GM23338 (cell line): ENCODE measurements around the gene SLC12A7. TPM values are rescaled to one million over a fixed set of nuclear protein-coding genes. Genes with fewer than 3 reads are reported as not detected.

ENCODE experiments used
- ATAC-seq: fragments of 200-7000 bp; cut with Tn5 transposase; 3 replicates; pipeline ENCODE4 v1.9.1; 2020
- DNase-seq: peaks from one replicate; pipeline ENCODE4 v3.0.0-alpha.2; 2015; ENCODE audit warnings: low spot score
- H2AFZ ChIP-seq: fragments of 200-600 bp; sonication (generic); 2 replicates; pipeline ENCODE4 v1.8.0; 2016; ENCODE audit warnings: antibody characterized with exemption, mild to moderate bottlenecking, moderate library complexity
- H3F3A ChIP-seq: fragments of 200-600 bp; sonication (generic); replicated peaks from 2 replicates; pipeline ENCODE4 v1.8.0; 2017; ENCODE audit warnings: antibody characterized with exemption, mixed run types, low read depth
- H3K27ac ChIP-seq: fragments of 200-600 bp; sonication (generic); 2 replicates; pipeline ENCODE4 v1.6.1; 2016; ENCODE audit warnings: low read depth
- H3K27me3 ChIP-seq: fragments of 200-600 bp; sonication (generic); 2 replicates; pipeline ENCODE4 v1.8.0; 2016; ENCODE audit warnings: mild to moderate bottlenecking, mixed run types, moderate library complexity; ENCODE audit not compliant: insufficient read depth
- H3K36me3 ChIP-seq: fragments of 200-600 bp; sonication (generic); 2 replicates; pipeline ENCODE4 v1.8.0; 2016; ENCODE audit warnings: mild to moderate bottlenecking; ENCODE audit not compliant: insufficient read depth
- H3K4me1 ChIP-seq: fragments of 200-600 bp; sonication (generic); 2 replicates; pipeline ENCODE4 v1.8.0; 2016; ENCODE audit warnings: mild to moderate bottlenecking, moderate library complexity; ENCODE audit not compliant: insufficient read depth
- H3K4me2 ChIP-seq: fragments of 200-600 bp; sonication (generic); 2 replicates; pipeline ENCODE4 v1.7.1; 2017; ENCODE audit warnings: mixed run types
- H3K4me3 ChIP-seq: fragments of 200-600 bp; sonication (generic); 2 replicates; pipeline ENCODE4 v1.6.1; 2016; ENCODE audit warnings: mixed run types
- H3K79me2 ChIP-seq: fragments of 200-600 bp; sonication (generic); replicated peaks from 2 replicates; pipeline ENCODE4 v1.8.0; 2017; ENCODE audit warnings: mild to moderate bottlenecking; ENCODE audit not compliant: insufficient read depth
- H3K9me2 ChIP-seq: fragments of 200-600 bp; sonication (generic); 2 replicates; pipeline ENCODE4 v1.8.0; 2017; ENCODE audit not compliant: insufficient read depth
- H4K20me1 ChIP-seq: fragments of 200-600 bp; sonication (generic); replicated peaks from 2 replicates; pipeline ENCODE4 v1.8.0; 2017; ENCODE audit warnings: mild to moderate bottlenecking; ENCODE audit not compliant: insufficient read depth
- H3K27ac Mint-ChIP-seq: 2 replicates; pipeline ENCODE4 v1.8.0; 2020; ENCODE audit warnings: inconsistent platforms, mild to moderate bottlenecking, moderate library complexity, mixed read lengths
- H3K27me3 Mint-ChIP-seq: 3 replicates; pipeline ENCODE4 v1.8.0; 2022; ENCODE audit warnings: low read depth, mild to moderate bottlenecking, moderate library complexity, mixed read lengths, inconsistent platforms; ENCODE audit not compliant: insufficient read depth, poor library complexity
- H3K36me3 Mint-ChIP-seq: 3 replicates; pipeline ENCODE4 v1.8.0; 2021; ENCODE audit warnings: low read depth, mild to moderate bottlenecking, inconsistent platforms, moderate library complexity, mixed read lengths
- H3K4me1 Mint-ChIP-seq: 3 replicates; pipeline ENCODE4 v1.8.0; 2020; ENCODE audit warnings: mild to moderate bottlenecking, inconsistent platforms, mixed read lengths
- H3K4me3 Mint-ChIP-seq: 3 replicates; pipeline ENCODE4 v1.8.0; 2021; ENCODE audit warnings: moderate library complexity, mild to moderate bottlenecking, inconsistent platforms, mixed read lengths
- H3K9me3 Mint-ChIP-seq: 3 replicates; pipeline ENCODE4 v1.8.0; 2020; ENCODE audit warnings: moderate library complexity, mild to moderate bottlenecking, inconsistent platforms, mixed read lengths
- CREB1 ChIP-seq: fragments of 250-450 bp; sonication (Bioruptor Pico); IDR thresholded peaks from 2 replicates; pipeline ENCODE4 v1.5.0; 2020; ENCODE audit warnings: low read depth, mild to moderate bottlenecking, moderate library complexity
- CTCF ChIP-seq, 2 experiments: fragments of 200-600 bp in 1 of 2; sonication (generic) in 1 of 2; conservative IDR thresholded peaks; 2 replicates each; pipeline versions ENCODE4 v1.5.1 to v1.6.1; 2016 to 2017; ENCODE audit warnings: antibody characterized with exemption in 2 of 2, low read depth in 2 of 2, mild to moderate bottlenecking in 2 of 2, moderate library complexity in 1 of 2
- ETS1 ChIP-seq: IDR thresholded peaks from 2 replicates; pipeline ENCODE4 v1.6.1; 2016; ENCODE audit warnings: antibody characterized with exemption
- EZH2 ChIP-seq: fragments of 200-600 bp; sonication (generic); IDR thresholded peaks from one replicate; pipeline ENCODE4 v1.8.0; 2017; ENCODE audit warnings: antibody characterized with exemption, mild to moderate bottlenecking, low read depth; ENCODE audit not compliant: unreplicated experiment
- EZH2phosphoT487 ChIP-seq: fragments of 200-600 bp; sonication (generic); IDR thresholded peaks from one replicate; pipeline ENCODE4 v1.8.1; 2018; ENCODE audit warnings: antibody characterized with exemption; ENCODE audit not compliant: unreplicated experiment
- JUNB ChIP-seq: IDR thresholded peaks from one replicate; pipeline ENCODE4 v1.6.1; 2016; ENCODE audit warnings: antibody characterized with exemption; ENCODE audit not compliant: unreplicated experiment
- NANOG ChIP-seq: IDR thresholded peaks from 2 replicates; pipeline ENCODE4 v1.6.1; 2016; ENCODE audit warnings: antibody characterized with exemption, borderline replicate concordance
- POLR2AphosphoS5 ChIP-seq: IDR thresholded peaks from 2 replicates; pipeline ENCODE4 v1.6.1; 2016; ENCODE audit warnings: antibody characterized with exemption, low read depth
- REST ChIP-seq: IDR thresholded peaks from one replicate; pipeline ENCODE4 v1.6.1; 2018; ENCODE audit warnings: antibody characterized with exemption; ENCODE audit not compliant: unreplicated experiment
- STAT1 ChIP-seq: IDR thresholded peaks from one replicate; pipeline ENCODE4 v1.6.1; 2016; ENCODE audit warnings: antibody characterized with exemption; ENCODE audit not compliant: unreplicated experiment
- ZNF114 ChIP-seq: fragments of 250-450 bp; sonication (Bioruptor Pico); IDR thresholded peaks from 2 replicates; pipeline ENCODE4 v1.5.0; 2020; ENCODE audit warnings: mild to moderate bottlenecking, moderate library complexity
- ZNF331 ChIP-seq: fragments of 250-450 bp; sonication (Bioruptor Pico); IDR thresholded peaks from 2 replicates; pipeline ENCODE4 v1.5.0; 2020; ENCODE audit warnings: low read depth, mild to moderate bottlenecking, moderate library complexity
- ZNF462 ChIP-seq: fragments of 250-450 bp; sonication (Bioruptor Pico); IDR thresholded peaks from 2 replicates; pipeline ENCODE4 v1.5.0; 2020; ENCODE audit warnings: mild to moderate bottlenecking, moderate library complexity
- polyA plus RNA-seq: library from polyadenylated mRNA; unstranded; fragments of >200 nt; fragmentation: Nextera tagmentation; extraction: Ambion mirVana; gene quantifications from 2 replicates; pipeline ENCODE4 v1.2.1, GENCODE V29; 2016
- total RNA-seq: library from RNA; depleted of rRNA; stranded (reverse); fragments of >200 nt; shearing (Covaris generic); gene quantifications from 2 replicates; pipeline ENCODE4 v1.2.3, GENCODE V29; 2014

Gene SLC12A7
- total and polyA plus RNA-seq, 2 experiments from 2014 or later, result 7.4 to 32.2 TPM

- Mint-ChIP-seq H3K4me1 (peaks cover 20% of the 10 kb centered on the region), H3K9me3 (no peaks in the 10 kb centered on the region), H3K36me3 (no peaks in the 10 kb centered on the region; the same call in 2 of the 3 replicates), H3K27me3 (peaks cover 26% of the 10 kb centered on the region), H3K27ac (no peak overlapping the region), H3K4me3 (no peak overlapping the region)
- no peak overlapping the region for H2AFZ ChIP-seq
- no peaks in the 10 kb centered on the region for H3F3A ChIP-seq
- H3K27me3 ChIP-seq, result peaks cover 18% of the 10 kb centered on the region
- H3K27ac ChIP-seq, result no peak overlapping the region
- H3K4me3 ChIP-seq, result no peak overlapping the region
- DNase-seq, result no peak
- TF ChIP-seq CTCF (conservative IDR thresholded peaks at IDR 0.05; ENCODE audit: low read depth in 2 of 2) (no peak), EZH2phosphoT487 (no peak), EZH2 (no peak), ZNF462 (CRISPR knock-in tag) (no peak), JUNB (no peak), ZNF331 (CRISPR knock-in tag) (no peak), ETS1 (no peak), STAT1 (no peak), NANOG (no peak), REST (no peak), CREB1 (CRISPR knock-in tag) (no peak), ZNF114 (CRISPR knock-in tag) (no peak), POLR2AphosphoS5 (no peak)
- no peaks in the 10 kb centered on the region for H3K36me3 ChIP-seq
- H3K9me2 ChIP-seq, result no peaks in the 10 kb centered on the region
- H3K4me2 ChIP-seq, result no peak overlapping the region
- peaks cover 8% of the 10 kb centered on the region; the same call in 1 of the 2 replicates for H3K4me1 ChIP-seq
- H3K79me2 ChIP-seq, result no peaks in the 10 kb centered on the region
- no peak for ATAC-seq
- no peaks in the 10 kb centered on the region; the same call in 1 of the 2 replicates for H4K20me1 ChIP-seq
Observed at GRCh38 chr5:1013948-1014301, 97.9 kb downstream of the SLC12A7 start.
